ENCODE measurements around the gene TAS2R38.

TAS2R38 gene

DNA sequence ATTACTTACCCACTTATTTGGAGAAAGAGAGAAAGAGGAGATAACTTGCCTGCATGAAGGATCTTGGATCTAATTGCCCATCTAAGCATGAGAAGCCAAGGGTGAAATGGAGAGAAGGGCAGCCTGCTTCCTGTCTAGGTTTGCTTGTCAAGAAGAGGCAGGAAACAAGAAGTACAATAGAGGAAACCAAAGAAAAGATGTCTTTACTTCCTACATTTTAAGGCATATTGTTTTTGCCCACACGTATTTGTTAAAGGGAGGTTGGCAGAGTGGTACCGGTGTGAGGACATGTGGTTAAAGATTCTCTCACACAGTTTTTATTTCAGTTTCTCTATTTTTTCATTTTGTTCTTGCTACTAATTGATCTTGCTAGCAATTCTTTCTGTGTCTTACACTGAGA is 6.0 kb upstream of the TAS2R38 start:
- Histone ChIP-seq H3K9me3 (ENCODE audit: control insufficient read depth, insufficient read depth, low read length) (no peaks in the 10 kb centered on the region), H3K27me3 (ENCODE audit: control insufficient read depth, low read length) (no peaks in the 10 kb centered on the region), H3K4me3 (ENCODE audit: low read length) (no peak overlapping the region), H3K79me2 (ENCODE audit: control insufficient read depth, low read length) (no peaks in the 10 kb centered on the region), H3K9me2 (replicated peaks; ENCODE audit: control insufficient read depth, low read length) (no peaks in the 10 kb centered on the region), H3F3A (ENCODE audit: control insufficient read depth, insufficient read depth) (no peaks in the 10 kb centered on the region), H4K20me1 (ENCODE audit: control insufficient read depth, insufficient read depth, low read depth, low read length) (no peaks in the 10 kb centered on the region), H3K27ac (ENCODE audit: low read depth, low read length) (no peak overlapping the region), H3K4me1 (ENCODE audit: control insufficient read depth, low read length) (peaks cover 6% of the 10 kb centered on the region), H3K36me3 (ENCODE audit: control insufficient read depth, low read length) (no peaks in the 10 kb centered on the region), H3K4me2 (ENCODE audit: low read length) (no peak overlapping the region)
- TF ChIP-seq EZH2phosphoT487 (IDR thresholded peaks at IDR 0.05; ENCODE audit: borderline replicate concordance, low read length) = no peak
- TF ChIP-seq CTCF (IDR thresholded peaks at IDR 0.05; ENCODE audit: low read depth, low read length, poor library complexity, severe bottlenecking) = no peak

DNA sequence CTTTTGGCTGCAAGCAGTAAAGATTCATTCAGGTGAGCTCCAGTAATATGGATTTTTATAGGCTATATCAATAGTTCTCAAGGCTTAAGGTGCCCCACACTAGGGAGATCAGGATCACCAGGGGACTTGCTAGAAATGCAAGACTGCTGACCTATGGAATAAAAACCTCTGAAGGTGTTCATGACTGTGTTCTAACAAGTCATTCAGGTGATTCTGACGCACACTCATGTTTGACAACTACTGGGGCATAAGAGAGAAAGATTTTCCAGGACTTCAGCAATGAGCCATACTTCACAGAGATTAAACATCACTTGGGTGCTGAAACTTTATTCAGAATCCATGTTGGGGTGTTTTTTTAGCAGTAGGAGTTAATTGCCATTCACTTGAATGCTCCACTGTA is 4.8 kb upstream of the TAS2R38 start:
- H3K79me2 ChIP-seq (ENCODE audit: control insufficient read depth, low read length) = no peaks in the 10 kb centered on the region
- H3K9me2 ChIP-seq (replicated peaks; ENCODE audit: control insufficient read depth, low read length) = no peaks in the 10 kb centered on the region
- H3K9me3 ChIP-seq (ENCODE audit: control insufficient read depth, insufficient read depth, low read length) = no peaks in the 10 kb centered on the region
- H3K4me1 ChIP-seq (ENCODE audit: control insufficient read depth, low read length) = peaks cover 6% of the 10 kb centered on the region
- H3K27me3 ChIP-seq (ENCODE audit: control insufficient read depth, low read length) = no peaks in the 10 kb centered on the region
- no peak overlapping the region for H3K4me3 ChIP-seq (ENCODE audit: low read length)
- no peaks in the 10 kb centered on the region for H3K36me3 ChIP-seq (ENCODE audit: control insufficient read depth, low read length)
- no peaks in the 10 kb centered on the region for H3F3A ChIP-seq (ENCODE audit: control insufficient read depth, insufficient read depth)
- no peak overlapping the region for H3K4me2 ChIP-seq (ENCODE audit: low read length)
- H4K20me1 ChIP-seq (ENCODE audit: control insufficient read depth, insufficient read depth, low read depth, low read length) = no peaks in the 10 kb centered on the region
- no peak for TF ChIP-seq EZH2phosphoT487 (IDR thresholded peaks at IDR 0.05; ENCODE audit: borderline replicate concordance, low read length)
- TF ChIP-seq CTCF (IDR thresholded peaks at IDR 0.05; ENCODE audit: low read depth, low read length, poor library complexity, severe bottlenecking) = no peak
- H3K27ac ChIP-seq (ENCODE audit: low read depth, low read length) = no peak overlapping the region

- TF ChIP-seq EZH2phosphoT487 (IDR thresholded peaks at IDR 0.05; ENCODE audit: borderline replicate concordance, low read length) (no peak), CTCF (IDR thresholded peaks at IDR 0.05; ENCODE audit: low read depth, low read length, poor library complexity, severe bottlenecking) (peak; percentile 12)
- no peaks in the 10 kb centered on the region for H3F3A ChIP-seq (ENCODE audit: control insufficient read depth, insufficient read depth)
- H3K79me2 ChIP-seq (ENCODE audit: control insufficient read depth, low read length) = no peaks in the 10 kb centered on the region
- no peak overlapping the region for H3K27ac ChIP-seq (ENCODE audit: low read depth, low read length)
- H3K4me1 ChIP-seq (ENCODE audit: control insufficient read depth, low read length) = peaks cover 6% of the 10 kb centered on the region
- H3K9me2 ChIP-seq (replicated peaks; ENCODE audit: control insufficient read depth, low read length) = no peaks in the 10 kb centered on the region
- H3K4me3 ChIP-seq (ENCODE audit: low read length) = peak overlapping the region; percentile 58
- peak overlapping the region; percentile 59 for H3K4me2 ChIP-seq (ENCODE audit: low read length)
- no peaks in the 10 kb centered on the region for H4K20me1 ChIP-seq (ENCODE audit: control insufficient read depth, insufficient read depth, low read depth, low read length)
- H3K36me3 ChIP-seq (ENCODE audit: control insufficient read depth, low read length) = no peaks in the 10 kb centered on the region
- no peaks in the 10 kb centered on the region for H3K27me3 ChIP-seq (ENCODE audit: control insufficient read depth, low read length)
- no peaks in the 10 kb centered on the region for H3K9me3 ChIP-seq (ENCODE audit: control insufficient read depth, insufficient read depth, low read length)
Measured at GRCh38 chr7:141976524-141977245, 3.1 kb upstream of the TAS2R38 start.
